GM21619 (cell line): ENCODE measurements around the gene PLA2G6.

ENCODE experiments used
- ATAC-seq: cut with Tn5 transposase; IDR thresholded peaks from one replicate; pipeline ENCODE4 v1.9.1; 2021; ENCODE audit not compliant: unreplicated experiment

The PLA2G6 gene

GRCh38 chr22:38214302-38215056 lies 32.8 kb upstream of the PLA2G6 start:
- ATAC-seq: no peak

GRCh38 chr22:38213990-38214301 lies 32.3 kb upstream of the PLA2G6 start:
- no peak for ATAC-seq

GRCh38 chr22:38213319-38213989 lies 31.8 kb upstream of the PLA2G6 start:
- no peak for ATAC-seq

DNA sequence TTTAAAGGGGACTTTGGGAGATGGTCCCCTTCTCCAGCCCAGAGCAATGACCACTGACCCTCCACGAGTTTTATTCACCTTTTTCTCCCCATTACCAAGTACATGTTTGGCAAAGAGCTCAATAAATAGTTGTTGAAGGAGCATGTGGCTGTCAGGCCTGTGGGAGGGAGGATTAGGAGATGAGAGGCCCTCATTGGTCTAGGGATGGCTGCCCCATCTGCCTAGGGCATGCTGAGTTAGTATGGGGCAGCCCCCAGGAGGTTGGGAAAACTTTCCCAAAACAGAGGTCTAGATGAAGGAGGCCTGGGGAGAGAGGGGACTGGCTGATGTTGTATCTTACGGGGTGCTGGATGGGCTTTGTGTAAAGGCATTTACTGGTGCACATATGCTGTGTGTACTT lies 30.8 kb upstream of the PLA2G6 start:
- no peak for ATAC-seq

DNA sequence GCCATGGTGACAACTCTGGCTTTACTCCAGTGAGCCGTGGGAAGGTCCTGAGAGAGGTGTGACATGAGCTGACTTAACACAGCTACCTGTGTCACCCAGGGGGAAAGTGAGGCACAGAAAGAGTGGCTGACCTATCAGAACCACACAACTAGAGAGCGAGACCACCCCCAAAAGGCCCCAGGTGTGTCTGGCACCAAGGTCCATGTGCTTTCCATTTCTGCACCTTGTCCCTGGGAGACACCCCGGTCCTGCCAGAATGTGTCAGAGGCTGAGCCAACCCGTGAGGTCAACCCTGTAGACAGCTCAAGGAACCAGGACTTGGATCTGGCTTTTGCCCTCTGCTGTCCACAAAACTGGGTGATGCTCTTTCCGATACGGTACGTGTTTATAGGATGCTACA lies 29.9 kb upstream of the PLA2G6 start:
- ATAC-seq: no peak

GRCh38 chr22:38208551-38208968 lies 26.9 kb upstream of the PLA2G6 start:
- no peak for ATAC-seq

- ATAC-seq: no peak
Observed at GRCh38 chr22:38207898-38208432, 26.3 kb upstream of the PLA2G6 start.

DNA sequence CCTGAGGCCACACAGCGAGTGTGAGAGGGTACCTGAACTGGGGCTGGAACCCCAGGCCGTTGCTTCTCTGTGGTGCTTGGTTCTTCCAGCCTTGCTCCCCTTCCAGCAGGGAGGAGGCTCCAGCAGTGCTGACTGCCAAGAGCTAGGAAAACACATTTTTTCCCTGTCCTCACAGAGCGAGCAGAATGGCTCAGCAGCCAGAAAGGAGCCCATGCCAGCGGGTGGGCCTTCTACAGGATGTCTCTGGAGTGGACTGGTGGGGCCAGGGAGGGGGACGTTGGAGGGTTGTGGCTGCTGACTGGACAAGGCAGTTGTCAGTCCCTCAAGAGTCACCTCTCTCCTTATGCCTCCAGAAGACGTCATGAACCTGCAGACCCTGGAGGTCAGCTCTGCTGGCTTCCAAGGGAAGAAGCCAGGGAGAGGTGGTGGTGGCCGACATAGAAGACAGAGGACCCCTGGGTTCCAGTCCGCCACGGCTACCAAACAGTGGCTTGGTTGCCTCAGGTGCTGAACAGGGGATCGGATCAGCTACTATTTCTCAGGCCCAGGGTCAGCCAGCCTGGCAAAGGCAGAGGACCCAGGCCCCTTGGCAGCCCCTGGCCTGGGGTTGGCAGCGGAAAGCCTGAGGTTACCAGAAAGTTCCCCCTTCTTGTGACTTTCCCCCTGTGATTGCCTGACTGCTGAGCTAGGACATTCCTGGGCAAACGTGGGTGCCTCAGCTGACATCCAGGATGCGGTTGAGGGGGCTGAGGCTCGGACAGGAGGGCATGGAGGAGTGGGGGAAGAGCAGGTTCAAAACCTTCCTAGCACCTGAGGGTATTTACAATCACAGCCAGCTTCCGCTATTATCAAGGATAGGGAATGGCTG lies 23.9 kb upstream of the PLA2G6 start:
- ATAC-seq: no peak

DNA sequence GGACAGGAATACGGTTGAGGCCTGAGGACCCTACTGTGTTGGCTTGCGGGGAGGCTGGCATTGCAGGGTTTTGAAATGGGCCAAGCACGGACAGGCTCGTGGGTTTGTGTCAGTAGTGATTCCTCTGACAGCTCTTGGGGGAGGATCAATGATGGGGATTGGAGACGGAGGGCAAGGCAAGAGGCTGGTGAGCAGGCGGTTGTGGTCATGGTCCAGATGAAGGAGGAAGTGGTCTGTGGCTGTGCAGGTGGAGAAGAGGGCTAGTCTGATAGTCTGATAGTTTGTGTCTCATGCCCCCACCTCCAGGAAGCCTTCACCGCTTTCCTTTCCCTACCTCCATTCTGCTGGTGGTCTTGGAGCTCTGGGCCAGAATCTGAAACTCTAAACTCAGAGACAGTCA lies 23.2 kb upstream of the PLA2G6 start:
- no peak for ATAC-seq

DNA sequence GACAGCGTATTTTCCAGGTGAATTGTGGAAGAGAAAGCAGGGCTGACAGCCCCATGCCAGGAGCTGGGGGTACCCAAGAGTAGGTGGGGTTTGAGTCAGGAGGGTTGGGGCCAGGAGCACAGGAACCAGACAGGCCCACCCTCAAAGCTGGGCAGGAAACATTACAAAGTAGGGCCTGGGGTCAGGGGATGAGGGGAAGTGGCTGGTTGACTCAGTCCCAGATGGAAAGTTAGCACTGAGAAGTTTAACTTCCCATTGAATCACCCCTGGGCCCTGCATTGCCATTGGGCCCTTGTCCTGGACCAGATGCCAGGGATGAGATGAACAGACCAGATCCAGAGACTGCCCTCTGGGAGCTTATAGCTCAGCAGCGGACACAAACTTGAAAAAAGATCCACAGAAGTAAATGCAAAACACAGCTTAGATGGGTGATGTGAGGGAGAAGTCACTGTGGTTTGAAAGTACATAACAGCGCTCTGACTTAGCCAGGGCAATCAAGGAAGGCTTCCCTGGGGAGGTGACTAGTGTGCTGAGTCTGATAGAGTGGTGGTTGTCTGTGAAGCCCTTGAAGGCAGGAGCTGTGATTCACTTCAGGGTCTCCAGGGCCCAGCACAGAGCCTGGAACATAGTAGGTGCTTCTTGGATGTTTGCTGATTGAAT lies 22.4 kb upstream of the PLA2G6 start:
- ATAC-seq: no peak

GRCh38 chr22:38203090-38203810 lies 21.6 kb upstream of the PLA2G6 start:
- no peak for ATAC-seq

GRCh38 chr22:38202437-38203089 lies 20.9 kb upstream of the PLA2G6 start:
- ATAC-seq: no peak

DNA sequence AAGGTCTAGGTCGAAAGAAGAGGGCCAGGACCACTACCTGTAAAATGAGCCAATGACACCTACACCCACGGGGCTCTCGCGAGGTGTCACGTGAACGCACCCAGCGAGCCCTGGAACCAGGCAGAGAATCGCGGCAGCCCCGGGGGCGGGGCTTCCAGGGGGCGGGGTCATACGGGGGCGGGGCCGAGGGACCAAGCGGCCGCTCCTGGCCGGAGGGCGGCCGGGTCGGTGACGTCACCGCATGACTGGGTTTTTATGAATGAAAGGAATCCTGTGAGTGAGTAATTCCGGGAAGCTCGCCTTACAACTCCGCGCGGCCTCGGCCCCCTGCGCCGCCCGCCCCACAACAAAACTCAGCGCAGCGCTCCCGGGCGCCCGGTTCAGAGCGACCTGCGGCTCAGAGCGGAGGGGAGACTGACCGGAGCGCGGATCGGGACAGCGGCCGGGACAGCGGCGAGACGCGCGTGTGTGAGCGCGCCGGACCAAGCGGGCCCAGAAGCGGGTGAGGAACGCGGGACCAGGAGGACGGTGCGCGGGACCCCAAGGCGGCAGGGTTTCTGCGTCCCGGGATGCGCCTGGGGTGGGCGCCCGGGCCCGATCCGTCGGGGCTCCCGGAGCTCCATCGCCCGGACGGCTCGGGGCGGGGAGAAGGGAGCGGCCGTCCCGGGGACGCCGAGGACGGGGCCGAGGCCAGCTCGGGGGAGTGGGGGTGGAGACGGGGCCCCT lies 20.2 kb upstream of the PLA2G6 start, which contains the start of gene MAFF:
Gene MAFF (plus strand): TSS at position 284 of the 726 bp plus-strand sequence. CDS start 11,860 bp downstream, outside the sequence.
- no peak for ATAC-seq

DNA sequence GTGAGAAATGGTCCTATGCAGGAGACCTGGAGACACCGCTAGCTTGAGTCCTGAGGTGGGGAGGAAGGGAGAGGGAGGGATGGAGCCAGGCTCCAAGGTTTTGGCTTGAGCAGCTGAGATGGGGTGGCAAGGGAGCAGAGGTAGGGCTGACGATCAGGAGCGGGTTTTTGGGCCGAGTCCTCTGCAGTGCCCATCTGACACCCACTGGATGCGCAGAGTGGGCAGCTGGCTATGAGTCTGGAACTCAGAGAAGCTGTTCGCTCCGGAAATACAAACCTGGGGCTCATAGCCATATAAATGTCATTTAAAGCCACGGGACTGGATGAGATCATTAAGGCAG lies 19.7 kb upstream of the PLA2G6 start:
- ATAC-seq: no peak

- no peak for ATAC-seq
Observed at GRCh38 chr22:38199826-38200559, 18.4 kb upstream of the PLA2G6 start.

DNA sequence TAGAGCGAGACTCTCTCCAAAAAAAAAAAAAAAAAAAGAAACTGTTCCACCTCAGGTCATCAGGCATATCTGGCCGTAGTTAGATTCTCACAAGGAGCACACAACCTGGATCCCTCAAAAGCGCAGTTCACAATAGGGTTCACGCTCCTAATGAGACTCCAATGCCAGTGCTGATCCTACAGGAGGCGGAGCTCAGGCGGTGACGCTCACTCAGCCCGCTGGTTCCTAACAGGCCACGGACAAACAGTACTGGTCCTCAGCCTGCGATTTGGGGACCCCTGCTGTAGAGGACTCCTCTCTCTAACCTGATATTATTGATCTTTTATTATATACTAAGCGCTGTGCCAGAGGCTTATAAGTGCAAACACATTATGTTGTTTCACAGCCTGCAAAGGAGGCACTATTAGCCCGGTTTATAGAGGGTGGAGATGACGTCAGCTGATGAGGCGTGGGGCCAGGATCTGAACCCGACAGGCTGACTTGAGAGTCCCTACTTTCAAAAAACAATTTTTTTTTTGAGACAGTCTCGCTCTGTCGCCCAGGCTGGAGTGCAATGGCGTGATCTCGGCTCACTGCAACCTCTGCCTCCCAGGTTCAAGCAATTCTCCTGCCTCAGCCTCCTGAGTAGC lies 15.3 kb upstream of the PLA2G6 start:
- no peak for ATAC-seq

DNA sequence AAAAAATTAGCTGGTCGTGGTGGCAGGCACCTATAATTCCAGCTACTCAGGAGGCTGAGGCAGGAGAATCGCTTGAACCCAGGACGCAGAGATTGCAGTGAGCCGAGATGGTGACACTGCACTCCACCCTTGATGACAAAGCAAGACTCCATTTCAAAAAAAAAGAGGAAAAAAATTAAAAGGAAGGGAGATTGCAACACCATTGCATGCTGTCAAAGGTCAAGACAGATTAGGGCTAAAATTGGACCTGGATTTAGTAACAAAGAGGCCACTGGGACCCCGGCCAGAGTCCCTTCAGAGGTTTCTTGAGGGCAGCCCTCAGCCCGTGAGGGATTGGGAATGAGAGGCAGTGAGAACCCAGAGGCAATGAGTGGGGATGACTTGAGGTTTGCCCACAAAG lies 11.9 kb upstream of the PLA2G6 start:
- no peak for ATAC-seq

DNA sequence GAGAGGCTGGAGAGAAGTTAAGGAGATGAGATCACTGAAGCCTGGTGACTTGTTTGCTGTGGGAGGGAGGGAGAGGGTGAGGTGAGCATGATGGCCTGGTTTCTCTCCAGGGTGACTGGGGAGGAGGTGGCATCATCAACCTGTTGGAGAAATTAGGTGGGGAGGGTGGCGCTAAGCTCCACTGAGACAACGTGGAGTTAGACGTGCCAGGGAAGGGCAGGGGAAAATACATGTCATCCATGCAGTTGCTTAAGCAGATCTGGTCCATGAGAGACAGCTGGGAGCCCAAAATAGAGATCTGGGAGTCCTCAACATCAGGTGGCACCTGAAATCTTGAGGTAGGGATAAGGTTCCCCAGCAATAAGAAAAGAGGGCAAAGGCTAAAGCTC lies 10.8 kb upstream of the PLA2G6 start:
- no peak for ATAC-seq
